Panc1 (cell line): ENCODE results near the gene REV3L. TPM values are rescaled to one million over a fixed set of nuclear protein-coding genes. Genes with fewer than 3 reads are reported as not detected.

Experiments used
- ATAC-seq: fragments of 200-7000 bp; cut with Tn5 transposase; 2 replicates; pipeline ENCODE4 v1.9.1; 2020; ENCODE audit warnings: mild to moderate bottlenecking, moderate library complexity
- BruUV-seq: library from RNA; stranded (reverse); fragments of 400-500 nt; replicated peaks from 2 replicates; lab custom pipeline; 2021; lab: Mats Ljungman, UMichigan
- CTCF ChIA-PET: fragments of 300-600 bp; sonication (Branson Sonifier 250); formaldehyde crosslinking; loops from one replicate; lab custom pipeline; 2022; ENCODE audit warnings: antibody characterized with exemption; lab: Charles Lee
- POLR2A ChIA-PET: fragments of 300-600 bp; sonication (Branson Sonifier 250); formaldehyde crosslinking; loops from one replicate; lab custom pipeline; 2022; ENCODE audit warnings: antibody characterized with exemption; lab: Charles Lee
- DNase-seq: peaks from one replicate; pipeline ENCODE4 v3.0.0-alpha.2; 2010; ENCODE audit warnings: low read depth, low spot score
- H3K27ac ChIP-seq: 2 replicates; pipeline ENCODE4 v1.5.1; 2011; ENCODE audit warnings: mild to moderate bottlenecking, low read length, inconsistent platforms
- H3K27me3 ChIP-seq: fragments of 200-500 bp; sonication (Bioruptor generic); 2 replicates; pipeline ENCODE4 v1.6.0; 2014; ENCODE audit warnings: low read length, inconsistent platforms; ENCODE audit not compliant: control insufficient read depth, insufficient read depth
- H3K36me3 ChIP-seq: fragments of 200-500 bp; sonication (Bioruptor generic); 2 replicates; pipeline ENCODE4 v1.5.1; 2014; ENCODE audit warnings: inconsistent platforms, mild to moderate bottlenecking, low read length, moderate library complexity; ENCODE audit not compliant: control insufficient read depth, insufficient read depth
- H3K4me1 ChIP-seq: 2 replicates; pipeline ENCODE4 v1.5.1; 2011; ENCODE audit warnings: inconsistent platforms, mild to moderate bottlenecking, low read length, moderate library complexity; ENCODE audit not compliant: control insufficient read depth, insufficient read depth
- H3K4me3 ChIP-seq, 2 experiments: 2 replicates each; pipeline ENCODE4 v1.5.1; 2011 to 2012; ENCODE audit warnings: low read depth in 2 of 2, low read length in 2 of 2, mild to moderate bottlenecking in 2 of 2, inconsistent platforms in 1 of 2, moderate library complexity in 1 of 2
- H3K9me3 ChIP-seq: fragments of 200-500 bp; sonication (Bioruptor generic); 2 replicates; pipeline ENCODE4 v1.5.1; 2014; ENCODE audit warnings: low read depth, mild to moderate bottlenecking, inconsistent platforms, low read length, moderate library complexity; ENCODE audit not compliant: control insufficient read depth, insufficient read depth
- CTCF ChIP-seq: fragments of 450-650 bp; IDR thresholded peaks from 2 replicates; pipeline ENCODE4 v1.5.1; 2017; ENCODE audit warnings: mild to moderate bottlenecking
- POLR2AphosphoS5 ChIP-seq: IDR thresholded peaks from 2 replicates; pipeline ENCODE4 v1.6.1; 2012; ENCODE audit warnings: mild to moderate bottlenecking, low read depth, low read length, moderate library complexity
- REST ChIP-seq, 2 experiments: IDR thresholded peaks; 2 replicates each; pipeline ENCODE4 v1.6.1; 2011 to 2012; ENCODE audit warnings: low read depth in 2 of 2, control low read depth in 1 of 2, low read length in 1 of 2, mild to moderate bottlenecking in 1 of 2, moderate library complexity in 1 of 2; ENCODE audit not compliant: insufficient read depth in 1 of 2
- SIN3A ChIP-seq: IDR thresholded peaks from 2 replicates; pipeline ENCODE4 v1.6.1; 2012; ENCODE audit warnings: low read depth, mild to moderate bottlenecking, low read length, moderate library complexity, borderline replicate concordance; ENCODE audit not compliant: insufficient read depth
- TCF7L2 ChIP-seq: IDR thresholded peaks from 2 replicates; pipeline ENCODE4 v1.6.1; 2011; ENCODE audit warnings: mild to moderate bottlenecking, low read depth, low read length, inconsistent platforms
- in situ Hi-C: cut with HindIII; loops from 2 replicates; pipeline ENCODE4 v1.10.0; 2016; ENCODE audit warnings: low sequenced_read_pairs, low pct_unique_long_range_greater_than_20kb
- intact Hi-C: fragments of 100-400 bp; cut with micrococcal nuclease; formaldehyde crosslinking; loops from one replicate; pipeline ENCODE4 v1.10.0; 2022; ENCODE audit not compliant: unreplicated experiment
- total RNA-seq: library from RNA; stranded (reverse); gene quantifications from one replicate; pipeline ENCODE4 v1.2.1, GENCODE V29; 2021; ENCODE audit not compliant: unreplicated experiment

Gene REV3L
- total RNA-seq, 1 experiment from 2014 or later: 44.8 TPM

GRCh38 chr6:111358454-111358853, 124.6 kb downstream of the REV3L start:
- H3K36me3 ChIP-seq: peaks cover 34% of the 10 kb centered on the region
- TF ChIP-seq POLR2AphosphoS5: no peak
- TF ChIP-seq TCF7L2: no peak
- no peak for TF ChIP-seq REST (IDR thresholded peaks at IDR 0.05; ENCODE audit: insufficient read depth in 1 of 2, low read depth in 2 of 2, low read length in 1 of 2)
- in situ Hi-C loops: no loop called here
- peak; percentile 85 for ATAC-seq
- ChIA-PET POLR2A (interaction anchor here (0.6 kb wide), 1 partner anchor 12 kb away, joined by 9 read pairs; no protein-coding TSS in a partner anchor), CTCF (no interaction called here)
- intact Hi-C loops: loop anchor here (10.0 kb wide), 1 partner anchor 286 kb away; no protein-coding TSS in a partner anchor
- no TSS peak for BruUV-seq
- no peak overlapping the region for H3K27ac ChIP-seq
- no peaks in the 10 kb centered on the region; the same call in 1 of the 2 replicates for H3K4me1 ChIP-seq
- H3K27me3 ChIP-seq: no peaks in the 10 kb centered on the region
- no peak for DNase-seq
- no peak overlapping the region for H3K4me3 ChIP-seq
- H3K9me3 ChIP-seq: no peaks in the 10 kb centered on the region

GRCh38 chr6:111357705-111358104, 125.3 kb downstream of the REV3L start:
- no peak overlapping the region for H3K4me3 ChIP-seq
- BruUV-seq: no TSS peak
- H3K27me3 ChIP-seq: no peaks in the 10 kb centered on the region
- DNase-seq (no peak), ATAC-seq (no peak)
- ChIA-PET CTCF (no interaction called here), POLR2A (interaction anchor here (0.6 kb wide), 1 partner anchor 11 kb away, joined by 9 read pairs; no protein-coding TSS in a partner anchor)
- in situ Hi-C loops (no loop called here), intact Hi-C loops (loop anchor here (10.0 kb wide), 1 partner anchor 287 kb away; no protein-coding TSS in a partner anchor)
- TF ChIP-seq SIN3A (no peak), REST (IDR thresholded peaks at IDR 0.05; ENCODE audit: insufficient read depth in 1 of 2, low read depth in 2 of 2, low read length in 1 of 2) (no peak), CTCF (no peak), TCF7L2 (no peak), POLR2AphosphoS5 (no peak)
- no peaks in the 10 kb centered on the region; the same call in 1 of the 2 replicates for H3K4me1 ChIP-seq
- no peak overlapping the region for H3K27ac ChIP-seq
- peaks cover 39% of the 10 kb centered on the region for H3K36me3 ChIP-seq
- no peaks in the 10 kb centered on the region for H3K9me3 ChIP-seq
